ENCODE results near the gene GALNT17.

Gene GALNT17

GRCh38 chr7:71507680-71508602 is 376.0 kb downstream of the GALNT17 start:
- DNase-seq (ENCODE audit: low spot score): no peak

DNA sequence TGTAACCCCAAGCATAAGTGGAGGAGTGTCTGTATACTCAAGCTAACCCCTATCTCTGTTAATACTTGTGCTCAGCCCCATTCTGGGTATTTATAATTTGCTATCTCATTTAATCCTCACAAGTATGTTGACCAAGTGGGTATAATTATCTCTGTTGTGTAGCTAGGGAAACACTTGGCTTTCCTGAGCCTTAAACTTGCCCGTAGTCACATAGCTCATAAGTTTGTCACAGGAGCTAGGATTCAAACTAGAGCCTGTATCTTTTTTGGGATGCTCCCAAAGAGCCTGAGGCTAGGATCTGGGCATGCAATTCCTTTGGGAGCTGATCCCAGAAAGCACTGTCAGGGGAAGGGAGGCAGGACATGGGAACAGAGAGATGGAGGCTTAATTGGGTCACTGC is 377.4 kb downstream of the GALNT17 start:
- no peak for DNase-seq (ENCODE audit: low spot score)

- no peak for DNase-seq (ENCODE audit: low spot score)
Measured at GRCh38 chr7:71511361-71511807, 379.4 kb downstream of the GALNT17 start.

GRCh38 chr7:71517940-71518699 is 386.2 kb downstream of the GALNT17 start:
- DNase-seq (ENCODE audit: low spot score): no peak

DNA sequence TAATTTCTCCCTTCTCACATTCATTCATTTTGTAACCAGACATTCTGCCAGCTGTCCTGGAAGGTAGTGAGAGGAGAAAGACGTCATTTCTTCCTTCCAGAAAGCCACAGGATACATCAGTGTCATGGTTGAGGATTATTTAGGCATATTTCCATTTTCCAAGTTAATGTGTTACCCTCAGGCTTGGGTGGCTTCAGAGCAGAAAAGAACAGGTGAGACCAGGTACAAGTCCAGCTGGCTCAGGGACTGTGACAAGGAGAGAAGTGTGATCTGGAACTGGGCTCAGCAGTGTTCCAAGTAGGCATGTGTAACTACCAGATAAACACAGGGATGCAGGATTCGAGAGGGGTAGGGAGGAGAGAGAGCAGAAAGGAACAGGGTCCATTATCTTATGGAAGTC is 386.9 kb downstream of the GALNT17 start:
- DNase-seq (ENCODE audit: low spot score): no peak

DNA sequence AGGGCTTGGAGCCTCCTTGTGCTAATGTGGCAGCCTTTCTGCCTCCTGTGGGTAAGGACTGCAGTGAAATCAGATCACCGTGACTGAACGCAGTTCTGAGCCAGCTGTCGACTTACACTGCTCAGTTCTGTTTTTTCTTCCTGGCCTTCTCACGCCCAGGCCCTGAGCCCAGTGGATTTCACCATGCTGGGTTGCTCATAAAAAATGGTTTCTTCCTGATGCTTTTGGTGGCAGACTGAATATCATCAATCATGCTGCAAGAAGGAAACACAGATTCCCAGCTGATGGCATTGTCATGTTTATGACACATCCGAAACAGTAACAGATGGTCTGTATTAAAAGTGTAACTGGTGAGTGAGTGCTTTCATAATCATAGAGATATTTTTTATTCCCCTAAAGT is 389.6 kb downstream of the GALNT17 start:
- no peak for DNase-seq (ENCODE audit: low spot score)

DNA sequence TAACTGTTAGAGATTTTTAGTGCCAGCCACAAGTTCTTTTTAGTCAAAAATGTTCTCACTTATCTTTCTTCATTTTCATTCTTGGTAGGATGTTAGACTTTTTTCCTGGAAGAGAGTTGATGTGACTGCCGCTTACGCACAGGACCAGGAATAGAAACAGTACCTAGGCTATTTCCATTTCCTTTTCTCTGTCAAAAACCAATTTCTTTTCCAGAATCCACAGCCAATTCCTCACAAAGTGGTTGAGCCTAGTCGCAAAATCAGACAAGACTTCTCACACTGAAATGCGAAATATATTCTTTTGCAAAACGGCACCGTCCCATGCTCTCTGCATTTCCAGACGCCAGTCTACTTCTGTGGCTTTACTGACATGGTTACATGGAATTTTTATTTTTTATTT is 394.2 kb downstream of the GALNT17 start:
- no peak for DNase-seq (ENCODE audit: low spot score)

DNA sequence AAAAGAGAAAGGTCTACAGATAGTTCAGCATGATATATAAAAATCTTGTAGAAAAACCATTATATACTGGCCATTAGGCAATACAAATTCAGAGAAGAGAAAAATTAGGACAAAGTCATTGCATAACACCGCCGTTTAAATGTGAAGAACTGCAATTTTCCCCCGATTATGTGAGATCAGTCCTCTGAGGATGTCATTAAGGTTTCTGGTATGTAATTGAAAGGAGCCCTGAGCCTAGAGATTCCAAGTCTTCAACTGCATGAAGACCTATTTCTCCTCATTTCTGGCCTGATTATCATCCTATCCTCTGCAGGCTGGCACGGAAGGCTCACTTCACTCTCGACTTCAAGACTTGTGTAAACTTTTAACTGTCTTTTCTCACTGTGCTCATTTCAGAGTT is 395.3 kb downstream of the GALNT17 start:
- no peak for DNase-seq (ENCODE audit: low spot score)

DNA sequence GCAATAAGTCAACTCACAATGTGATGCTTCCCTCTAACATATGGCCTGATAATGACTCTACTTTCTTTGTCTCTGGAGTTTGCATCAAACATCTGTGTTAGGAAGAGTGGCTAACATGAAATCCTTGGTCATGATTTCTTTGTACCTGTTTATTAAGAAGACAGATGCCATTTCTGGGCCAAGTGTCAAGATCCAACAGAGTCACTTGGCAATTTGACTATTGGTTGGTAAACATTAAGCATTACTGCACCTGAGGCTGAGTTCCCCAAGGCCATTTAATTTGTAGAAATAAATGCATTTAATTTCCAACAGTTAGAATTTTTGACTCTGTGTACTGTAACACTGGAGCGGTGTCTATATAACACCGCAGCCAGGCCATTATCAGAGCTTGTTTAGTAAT is 403.7 kb downstream of the GALNT17 start:
- DNase-seq (ENCODE audit: low spot score): no peak

DNA sequence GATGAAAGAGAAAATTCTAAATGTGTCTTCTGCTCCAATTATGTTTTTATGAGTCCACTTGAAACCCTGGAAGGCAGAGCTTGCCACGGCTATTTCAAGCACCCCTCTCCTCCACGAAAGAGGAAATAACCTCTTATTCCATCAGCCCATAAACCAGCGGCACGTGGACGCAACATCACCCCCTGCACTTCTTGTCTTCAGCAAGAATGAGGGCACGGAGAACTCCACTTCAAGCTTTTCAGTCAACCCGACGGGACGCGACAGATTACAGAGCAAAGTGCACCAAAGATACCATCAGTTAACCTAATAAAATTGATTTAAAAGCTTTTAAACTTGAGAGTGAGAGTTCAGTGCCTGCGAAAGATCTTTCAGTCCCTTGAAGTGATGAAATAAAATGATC is 406.3 kb downstream of the GALNT17 start:
- DNase-seq (ENCODE audit: low spot score): no peak

DNA sequence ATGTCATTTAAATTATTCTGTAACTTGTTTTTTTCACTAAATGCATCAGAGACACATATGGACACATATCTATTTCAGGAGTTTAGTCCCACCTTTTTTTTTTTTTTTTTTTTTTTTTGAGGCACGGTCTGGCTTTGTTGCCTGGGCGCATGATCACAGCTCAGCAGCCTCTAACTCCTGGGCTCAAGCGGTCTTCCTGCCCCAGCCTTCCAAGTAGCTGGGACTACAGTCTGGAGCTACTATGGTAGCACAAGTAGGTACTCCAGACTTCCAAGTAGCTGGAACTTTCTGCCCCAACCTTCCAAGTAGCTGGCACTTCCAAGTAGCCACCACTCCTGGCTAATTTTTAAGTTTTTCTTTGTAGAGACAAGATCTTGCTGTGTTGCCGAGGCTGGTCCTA is 407.7 kb downstream of the GALNT17 start:
- no peak for DNase-seq (ENCODE audit: low spot score)

GRCh38 chr7:71541707-71542353 is 409.9 kb downstream of the GALNT17 start:
- DNase-seq (ENCODE audit: low spot score): no peak

- no peak for DNase-seq (ENCODE audit: low spot score)
Measured at GRCh38 chr7:71543396-71543795, 411.5 kb downstream of the GALNT17 start.

DNA sequence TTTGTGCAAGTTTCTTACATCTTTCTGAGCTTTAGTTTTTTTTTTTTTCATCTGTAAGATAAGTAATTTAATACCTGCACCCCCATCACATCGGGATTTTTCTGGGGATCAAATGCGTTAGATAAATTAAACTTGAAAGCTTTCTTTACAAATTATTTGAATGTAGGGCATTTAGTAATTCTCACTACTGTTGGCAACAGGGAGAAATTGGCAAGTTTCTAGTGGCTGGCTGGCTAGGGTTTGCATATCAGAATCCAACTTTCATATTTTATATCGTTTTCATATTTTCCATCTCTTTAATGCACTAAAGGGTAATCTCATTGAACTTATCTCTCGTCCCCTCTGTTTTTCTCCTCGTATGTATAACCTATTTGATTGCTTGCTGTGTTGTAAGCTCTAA is 412.9 kb downstream of the GALNT17 start:
- no peak for DNase-seq (ENCODE audit: low spot score)

GRCh38 chr7:71547426-71547825 is 415.5 kb downstream of the GALNT17 start:
- DNase-seq (ENCODE audit: low spot score): no peak

DNA sequence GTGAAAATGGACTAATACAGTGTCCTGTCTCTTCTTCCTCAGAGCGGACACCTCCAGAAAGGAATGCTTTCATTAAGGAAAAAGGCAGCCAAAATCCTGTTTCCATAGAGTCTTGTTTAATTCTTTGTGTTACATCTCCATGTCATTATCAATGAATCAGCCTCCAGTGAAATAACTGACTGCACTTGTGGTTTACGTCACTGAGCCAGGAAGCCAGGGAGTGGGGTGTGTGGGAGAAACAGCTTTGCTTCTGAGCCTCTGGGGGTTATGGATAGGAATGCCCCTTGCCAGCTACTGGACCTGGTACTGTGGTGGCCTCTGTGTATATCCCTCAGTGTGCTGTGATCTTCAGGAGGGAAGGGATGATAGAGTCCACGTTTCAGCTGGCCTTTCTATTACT is 416.8 kb downstream of the GALNT17 start:
- no peak for DNase-seq (ENCODE audit: low spot score)

DNA sequence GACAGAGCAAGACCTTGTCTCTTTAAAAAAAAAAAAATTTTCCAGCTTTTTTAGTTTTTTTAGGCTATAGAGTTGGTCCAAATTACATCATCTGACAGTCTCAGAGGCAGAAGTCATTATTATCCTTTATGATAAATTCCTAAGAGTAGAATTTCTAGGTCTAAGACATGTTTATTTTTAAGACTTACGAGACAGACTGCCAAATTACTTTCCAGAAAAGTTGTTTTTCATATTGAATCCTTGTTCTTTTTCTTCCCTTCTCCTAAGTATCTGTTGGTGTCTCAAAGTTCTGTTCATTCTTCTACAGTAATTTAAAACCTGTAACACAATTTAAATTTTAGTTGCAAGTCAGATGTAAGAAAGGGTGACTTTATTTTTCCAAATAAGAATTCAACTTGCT is 421.4 kb downstream of the GALNT17 start:
- DNase-seq (ENCODE audit: low spot score): no peak

DNA sequence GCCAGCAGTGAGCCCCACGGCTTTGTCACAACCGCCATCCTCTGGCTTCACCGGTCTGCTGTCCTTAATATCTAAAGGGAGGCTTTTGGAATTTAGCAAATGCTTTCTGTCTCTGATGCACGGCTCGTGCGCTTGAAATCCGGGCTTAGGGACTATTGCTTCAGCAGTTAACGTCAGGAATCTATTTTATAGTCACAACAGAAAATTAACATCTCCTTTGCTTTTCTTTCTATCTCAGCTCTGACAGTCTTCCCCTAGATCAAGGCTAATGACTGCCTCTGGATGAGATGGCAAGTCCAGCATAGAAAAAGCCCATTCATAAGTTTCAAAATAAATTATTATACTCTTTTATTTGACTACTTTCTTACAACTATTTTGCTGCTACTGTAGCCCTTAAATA is 423.8 kb downstream of the GALNT17 start:
- DNase-seq (ENCODE audit: low spot score): no peak

- no peak for DNase-seq (ENCODE audit: low spot score)
Measured at GRCh38 chr7:71558806-71559613, 427.1 kb downstream of the GALNT17 start.

- no peak for DNase-seq (ENCODE audit: low spot score)
Measured at GRCh38 chr7:71560354-71560995, 428.5 kb downstream of the GALNT17 start.

DNA sequence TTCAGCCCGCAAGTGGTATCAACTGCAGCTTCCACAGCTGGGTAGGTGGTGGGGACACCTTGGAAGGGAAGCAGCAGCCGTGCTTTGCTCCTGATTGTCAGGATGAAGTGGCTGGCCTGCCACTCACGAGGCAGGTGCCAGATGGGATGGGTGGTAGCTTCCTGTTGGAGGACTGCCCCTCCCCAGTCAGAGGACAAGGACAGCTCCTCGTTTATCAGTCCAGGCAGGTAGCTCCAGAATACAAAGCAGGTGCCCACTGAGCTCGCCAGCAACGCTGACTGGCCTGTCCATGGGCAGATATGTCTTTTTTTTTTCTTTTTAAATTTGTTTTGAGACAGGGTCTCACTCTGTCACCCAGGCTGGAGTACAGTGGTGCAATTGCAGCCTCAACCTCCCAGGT is 431.3 kb downstream of the GALNT17 start:
- DNase-seq (ENCODE audit: low spot score): no peak

Measured in HuH-7.5 (cell line).